ENCODE results near the gene RNF130. TPM values are rescaled to one million over a fixed set of nuclear protein-coding genes. Genes with fewer than 3 reads are reported as not detected.

Gene RNF130
- total RNA-seq, 4 donors from 2014 or later: 150 to 170 (median 167) TPM

- DNase-seq (ENCODE audit: low spot score) (no peak), ATAC-seq (ENCODE audit: low FRiP score) (no peak)
- TF ChIP-seq CTCF (IDR thresholded peaks at IDR 0.05): no peak
These were observed 44.8 kb upstream of the RNF130 start for GRCh38 chr5:180116077-180116999.

- no peak for DNase-seq (ENCODE audit: low spot score)
- ATAC-seq (ENCODE audit: low FRiP score): no peak
- TF ChIP-seq CTCF (IDR thresholded peaks at IDR 0.05): no peak
These were observed 43.9 kb upstream of the RNF130 start for GRCh38 chr5:180115326-180116076.

GRCh38 chr5:180114304-180115003 lies 42.9 kb upstream of the RNF130 start:
- DNase-seq (ENCODE audit: low spot score) (no peak), ATAC-seq (ENCODE audit: low FRiP score) (no peak)
- no peak for TF ChIP-seq CTCF (IDR thresholded peaks at IDR 0.05)

GRCh38 chr5:180113660-180114303 lies 42.2 kb upstream of the RNF130 start:
- DNase-seq (ENCODE audit: low spot score) (no peak), ATAC-seq (ENCODE audit: low FRiP score) (no peak)
- TF ChIP-seq CTCF (IDR thresholded peaks at IDR 0.05): no peak

- no peak for DNase-seq (ENCODE audit: low spot score)
- peak; percentile 14 for ATAC-seq (ENCODE audit: low FRiP score)
- no peak for TF ChIP-seq CTCF (IDR thresholded peaks at IDR 0.05)
These were observed 40.8 kb upstream of the RNF130 start for GRCh38 chr5:180112181-180112861.
